Skin epidermis (tissue), 12 donors: ENCODE measurements around the gene SRI.

Source experiments
- H3K27ac ChIP-seq, 21 experiments: fragments of 200-600 bp; sonication (generic) in 11 of 21; one replicate each; pipeline ENCODE4 v1.5.0; 2020; ENCODE audit warnings: mild to moderate bottlenecking in 3 of 21, inconsistent platforms in 2 of 21, moderate library complexity in 2 of 21
- H3K4me3 ChIP-seq, 7 experiments: fragments of 200-600 bp; sonication (generic) in 2 of 7; one replicate each; pipeline ENCODE4 v1.5.0; 2020; ENCODE audit warnings: inconsistent platforms in 2 of 7, mild to moderate bottlenecking in 2 of 7, moderate library complexity in 1 of 7

SRI gene

DNA sequence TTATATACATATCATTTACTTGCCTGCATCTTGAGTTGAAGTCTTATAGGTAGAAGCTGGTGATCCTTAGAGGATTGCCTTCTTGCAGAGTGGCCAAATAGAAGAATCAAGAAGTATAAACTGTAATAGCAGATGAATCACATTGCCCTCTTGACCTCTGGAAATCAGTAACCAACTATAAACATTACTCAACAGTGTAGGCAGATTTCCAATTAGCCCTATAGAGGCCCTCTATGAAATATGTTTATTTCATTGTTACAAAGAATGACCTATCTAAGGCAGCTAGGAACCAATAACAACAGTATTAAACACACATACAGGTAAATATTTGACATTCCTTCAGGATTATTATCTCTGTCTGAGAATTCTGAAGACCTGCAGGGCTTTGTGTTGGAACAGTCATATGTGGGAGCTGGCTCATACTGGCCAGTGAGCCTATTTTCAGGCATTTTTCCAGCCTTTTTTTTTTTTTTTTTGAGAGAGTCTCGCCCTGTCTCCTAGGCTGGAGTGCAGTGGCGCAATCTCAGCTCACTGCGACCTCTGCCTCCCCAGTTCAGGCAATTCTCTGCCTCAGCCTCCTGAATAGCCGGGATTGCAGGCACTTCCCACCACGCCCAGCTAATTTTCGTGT lies 7.2 kb upstream of the SRI start:
- Histone ChIP-seq H3K4me3 (no peak overlapping the region), H3K27ac (no peak overlapping the region)

DNA sequence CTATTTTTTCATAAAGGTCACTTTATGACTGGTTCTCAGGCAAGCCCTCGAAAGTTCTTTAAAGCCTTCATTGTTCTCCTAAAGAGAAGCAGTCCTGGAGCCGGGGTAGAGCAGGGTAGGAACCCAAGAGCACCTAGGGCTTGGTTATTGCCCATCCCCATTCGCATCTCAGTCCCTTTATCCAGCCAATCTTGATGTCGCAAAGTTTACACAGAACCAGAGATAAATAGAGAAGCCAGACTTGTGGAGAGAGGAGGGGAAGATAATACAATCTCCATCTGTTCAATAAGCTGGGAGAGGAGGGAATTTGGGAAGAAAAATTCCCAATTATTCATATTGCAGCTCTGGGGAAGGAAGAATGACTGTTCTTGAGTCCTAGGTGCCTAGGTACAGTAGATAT lies 6.4 kb upstream of the SRI start:
- no peak overlapping the region for H3K4me3 ChIP-seq
- H3K27ac ChIP-seq = no peak overlapping the region

GRCh38 chr7:88224601-88225275 lies 4.9 kb upstream of the SRI start:
- Histone ChIP-seq H3K4me3 (no peak overlapping the region), H3K27ac (no peak overlapping the region)

DNA sequence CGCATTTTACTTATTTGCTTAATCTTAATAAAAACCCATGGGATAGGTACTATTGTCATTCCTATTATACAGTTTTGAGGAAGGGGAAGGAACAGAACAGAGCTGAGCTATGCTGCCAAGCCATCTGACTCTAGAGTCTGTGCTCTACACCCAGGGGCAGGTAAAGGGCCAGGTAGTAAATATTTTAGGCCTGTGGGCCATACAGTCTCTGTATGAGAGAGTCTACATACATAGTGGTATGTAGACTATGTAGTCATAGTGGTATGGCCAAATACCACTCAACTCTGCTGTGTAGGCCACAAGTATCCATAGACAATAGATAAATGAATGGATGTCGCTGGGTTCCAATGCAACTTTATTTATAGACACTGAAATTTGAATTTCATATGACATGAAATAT lies 3.4 kb upstream of the SRI start:
- Histone ChIP-seq H3K4me3 (no peak overlapping the region), H3K27ac (no peak overlapping the region)

- Histone ChIP-seq H3K27ac (peak overlapping the region in 20 of 21 experiments; percentile 50 to 98 (median 94)), H3K4me3 (peak overlapping the region; percentile 76 to 95 (median 83))
These were observed 817 bp downstream of the SRI start for GRCh38 chr7:88218836-88219605.

DNA sequence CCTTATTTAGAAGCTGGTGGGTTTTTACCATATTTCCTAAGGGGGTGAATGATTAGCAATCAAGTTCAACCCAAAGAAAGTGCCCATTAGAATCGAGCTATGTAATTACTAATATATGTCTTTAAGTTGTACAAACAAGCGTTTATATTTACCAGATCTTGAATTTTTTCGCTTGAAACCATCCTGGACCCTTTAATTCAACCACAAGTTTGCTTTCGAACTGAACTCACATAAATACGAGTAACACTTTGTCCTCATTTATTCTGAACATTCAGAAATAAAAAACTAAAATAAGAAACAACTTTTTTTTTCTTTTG lies 1.5 kb downstream of the SRI start:
- H3K4me3 ChIP-seq = peak overlapping the region; percentile 76 to 95 (median 83)

GRCh38 chr7:88217675-88218428 lies 2.0 kb downstream of the SRI start:
- Histone ChIP-seq H3K27ac (peak overlapping the region in 10 of 21 experiments; percentile 71 to 98 (median 96)), H3K4me3 (peak overlapping the region in 1 of 7 experiments; percentile 83)

More for the DNA sequence above, 1.5 kb downstream of the SRI start:
- peak overlapping the region in 15 of 21 experiments; percentile 37 to 98 (median 95) for H3K27ac ChIP-seq

DNA sequence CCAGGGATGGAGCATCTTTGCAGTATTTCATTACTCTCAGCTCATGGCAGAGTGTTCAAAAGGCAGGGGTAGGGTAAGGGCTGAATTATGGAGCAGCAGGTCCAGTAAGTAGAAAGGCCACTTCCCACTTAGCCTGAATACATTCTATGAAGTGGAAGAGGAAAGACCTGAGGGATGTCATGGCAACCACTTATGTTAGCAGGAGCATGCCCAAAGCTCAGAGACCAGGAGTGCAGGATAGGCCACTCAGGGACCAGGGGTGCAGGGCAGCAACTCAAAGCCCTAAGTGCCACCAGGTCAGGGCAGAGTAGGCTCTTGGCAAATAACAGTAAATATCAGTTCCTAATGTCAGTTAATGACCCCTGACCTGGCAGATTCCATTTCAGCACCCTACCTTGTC lies 3.6 kb downstream of the SRI start:
- Histone ChIP-seq H3K4me3 (no peak overlapping the region), H3K27ac (no peak overlapping the region)

DNA sequence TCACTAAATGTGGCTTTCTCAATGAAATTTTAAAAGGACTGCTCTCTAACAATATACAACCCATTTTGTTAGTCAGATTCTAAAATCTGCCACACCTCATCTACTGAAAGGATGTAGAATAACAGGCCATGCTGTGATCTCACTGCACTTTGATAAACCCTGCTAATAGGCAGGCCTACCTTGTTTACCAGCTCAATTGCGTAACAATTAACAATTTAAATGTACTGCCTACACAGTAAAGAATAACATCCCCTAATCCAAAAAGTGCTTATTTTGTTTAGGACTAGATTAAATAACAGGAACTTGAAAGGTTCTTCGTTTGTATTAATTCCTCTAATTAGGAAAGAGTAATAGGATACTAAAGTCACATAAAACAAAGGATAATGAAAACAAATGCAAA lies 4.5 kb downstream of the SRI start:
- no peak overlapping the region for H3K27ac ChIP-seq
- H3K4me3 ChIP-seq = no peak overlapping the region

DNA sequence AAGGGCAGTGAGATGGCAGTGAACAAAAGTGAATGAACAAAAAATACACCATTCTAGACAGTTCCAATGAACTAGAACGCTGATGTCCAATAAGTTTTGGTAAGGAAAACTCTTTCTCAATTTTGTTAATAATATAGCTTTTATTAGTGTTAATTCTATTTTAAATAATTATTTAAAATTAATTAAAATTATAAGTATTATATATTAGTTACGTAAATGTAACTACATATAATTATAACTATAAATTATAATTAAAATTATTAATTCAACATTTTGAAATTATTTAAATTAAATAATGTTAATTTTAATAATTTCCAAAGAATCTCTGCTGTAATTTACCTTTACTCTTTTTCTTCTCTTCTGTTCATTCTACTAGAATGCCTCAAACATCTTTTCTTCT lies 5.4 kb downstream of the SRI start:
- Histone ChIP-seq H3K27ac (no peak overlapping the region), H3K4me3 (no peak overlapping the region)

DNA sequence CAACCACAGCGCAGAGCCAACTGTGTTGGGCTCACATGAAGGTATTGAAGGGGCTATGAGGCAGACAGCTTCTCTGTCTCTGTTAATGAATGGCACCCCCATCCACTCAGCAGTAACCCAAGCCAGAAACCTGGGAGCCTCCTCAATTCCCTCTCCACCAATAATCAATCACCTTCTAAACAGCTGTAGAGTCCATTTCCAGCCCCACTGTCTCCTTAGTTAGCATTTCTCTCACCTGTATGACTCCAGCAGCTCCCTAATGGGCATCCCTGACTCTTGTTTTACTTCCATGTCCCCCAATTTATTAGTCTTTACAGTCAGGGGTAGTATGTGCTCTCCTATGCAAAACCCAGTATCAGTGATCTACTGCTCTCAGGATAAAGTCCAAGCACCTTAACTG lies 6.9 kb downstream of the SRI start:
- Histone ChIP-seq H3K27ac (no peak overlapping the region), H3K4me3 (no peak overlapping the region)

DNA sequence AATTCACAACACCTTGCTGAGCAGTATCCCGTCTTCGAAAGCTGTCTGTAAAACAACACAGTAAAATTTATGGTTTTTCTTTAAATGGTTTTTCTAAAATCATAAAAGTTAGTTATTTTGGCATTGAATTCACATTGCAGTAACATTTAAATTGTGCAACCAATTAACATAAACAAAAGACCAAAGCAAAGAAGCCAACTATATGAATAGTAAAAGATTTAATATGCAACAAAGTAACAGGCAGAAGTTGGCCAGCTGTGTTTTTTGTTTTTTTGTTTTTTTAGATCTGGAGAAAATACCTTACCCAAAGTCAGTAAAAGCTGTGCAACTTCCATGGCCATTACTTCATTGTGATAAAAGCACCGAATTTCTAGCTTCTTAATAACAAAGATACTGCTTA lies 11.3 kb downstream of the SRI start:
- Histone ChIP-seq H3K27ac (no peak overlapping the region), H3K4me3 (no peak overlapping the region)

- H3K4me3 ChIP-seq = no peak overlapping the region
- H3K27ac ChIP-seq = no peak overlapping the region
These were observed 13.6 kb downstream of the SRI start for GRCh38 chr7:88206254-88206653.

GRCh38 chr7:88205179-88205578 lies 14.7 kb downstream of the SRI start:
- Histone ChIP-seq H3K27ac (no peak overlapping the region), H3K4me3 (no peak overlapping the region)

- Histone ChIP-seq H3K4me3 (no peak overlapping the region), H3K27ac (no peak overlapping the region)
These were observed 15.2 kb downstream of the SRI start for GRCh38 chr7:88204525-88205110.

- Histone ChIP-seq H3K4me3 (no peak overlapping the region), H3K27ac (no peak overlapping the region)
These were observed 16.4 kb downstream of the SRI start for GRCh38 chr7:88203401-88203800.

DNA sequence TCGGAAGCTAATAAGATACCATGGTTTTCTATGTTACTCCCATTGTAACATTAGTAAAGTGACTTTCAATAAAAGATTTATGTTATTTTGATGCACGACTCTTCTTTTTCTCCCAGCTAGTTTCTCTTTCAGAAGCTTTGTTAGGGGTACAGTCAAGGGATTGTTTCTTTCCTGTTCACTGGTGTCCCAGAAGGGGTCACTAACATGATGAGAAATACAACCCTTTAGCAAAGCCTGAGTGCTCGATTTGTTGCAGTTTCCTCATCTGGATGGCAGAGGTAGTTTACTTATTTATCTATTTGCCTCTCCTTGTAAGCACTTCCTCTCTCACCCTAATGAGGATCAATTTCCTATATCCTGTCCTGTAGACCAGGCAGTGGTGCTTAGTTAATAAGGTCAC lies 17.0 kb downstream of the SRI start:
- no peak overlapping the region for H3K4me3 ChIP-seq
- H3K27ac ChIP-seq = no peak overlapping the region

- Histone ChIP-seq H3K27ac (no peak overlapping the region), H3K4me3 (no peak overlapping the region)
These were observed 17.6 kb downstream of the SRI start for GRCh38 chr7:88202278-88202677.

DNA sequence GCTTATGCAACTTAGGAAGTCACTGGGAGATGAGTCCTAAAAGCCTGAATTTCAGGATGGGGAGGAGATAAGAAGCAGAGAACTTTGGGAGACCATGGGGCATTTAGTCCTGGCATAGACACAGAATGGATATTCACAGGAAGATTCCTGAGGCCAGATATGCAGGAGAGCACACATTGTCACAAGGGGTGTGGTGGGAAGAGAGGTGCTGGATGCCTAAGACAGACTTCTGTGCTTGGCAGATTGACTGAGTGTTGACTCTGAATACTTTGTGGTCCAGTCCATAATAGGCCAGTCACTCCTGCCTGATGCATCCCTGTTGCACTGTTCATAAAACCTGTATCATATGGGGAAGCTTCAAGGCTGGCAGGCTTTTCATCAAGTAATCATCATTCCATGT lies 18.5 kb downstream of the SRI start:
- Histone ChIP-seq H3K27ac (no peak overlapping the region), H3K4me3 (no peak overlapping the region)

- no peak overlapping the region for H3K4me3 ChIP-seq
- H3K27ac ChIP-seq = no peak overlapping the region
These were observed 19.0 kb downstream of the SRI start for GRCh38 chr7:88200789-88201188.
